Prostate gland (tissue), 2 donors: Measurements from ENCODE around the gene USP17L13. TPM values are rescaled to one million over a fixed set of nuclear protein-coding genes. Genes with fewer than 3 reads are reported as not detected.
"Not testable (repeated sequence)": the region's sequence is repeated elsewhere in the genome, so short reads cannot be mapped to it uniquely, and the experiment has no call there.

Experiments
- DNase-seq: peaks from one replicate; pipeline ENCODE4 v3.0.0-alpha.2; 2019; ENCODE audit warnings: low spot score
- H3K27ac ChIP-seq, 2 donors: fragments of 200-600 bp; sonication (generic); 2 replicates each; pipeline ENCODE4 v1.5.1; 2017 to 2019
- H3K27me3 ChIP-seq: fragments of 200-600 bp; sonication (generic); replicated peaks from 2 replicates; pipeline ENCODE4 v1.5.1; 2019; ENCODE audit not compliant: insufficient read depth
- H3K36me3 ChIP-seq, 2 donors: fragments of 200-600 bp; sonication (generic); 1 replicate in 1 of 2; 2 replicates in 1 of 2; pipeline versions ENCODE4 v1.5.1 to v1.8.1; 2017 to 2019
- H3K4me1 ChIP-seq: fragments of 200-600 bp; sonication (generic); replicated peaks from 2 replicates; pipeline ENCODE4 v1.5.1; 2019
- H3K4me3 ChIP-seq, 2 donors: fragments of 200-600 bp; sonication (generic); 2 replicates each; pipeline ENCODE4 v1.5.1; 2017 to 2019
- H3K9me3 ChIP-seq: fragments of 200-600 bp; sonication (generic); 2 replicates; pipeline ENCODE4 v1.5.1; 2017
- WGBS: methylation state at CpG from one replicate; pipeline ENCODE4 v1.1.5; 2018; 5-methylcytosine and 5-hydroxymethylcytosine counted together
- intact Hi-C: fragments of 100-400 bp; cut with DNase I; formaldehyde crosslinking; loops from one replicate; pipeline ENCODE4 v1.14.2; 2022
- total RNA-seq, 2 donors: library from RNA; depleted of rRNA; stranded (reverse); fragments of >200 nt; gene quantifications; one replicate each; pipeline ENCODE4 v1.1.0, GENCODE V29; 2016

Gene USP17L13
- total RNA-seq, 2 donors from 2014 or later, result not detected

- intact Hi-C loops, H3K27ac ChIP-seq, H3K27me3 ChIP-seq, H3K4me3 ChIP-seq, H3K4me1 ChIP-seq, H3K36me3 ChIP-seq, H3K9me3 ChIP-seq, DNase-seq: not testable (repeated sequence)
- WGBS, result no CpG with 5 or more reads among the region's 13 CpGs
Observed at GRCh38 chr4:9262572-9262971, 37.9 kb downstream of the USP17L13 start, which contains the start of gene USP17L21. Gene USP17L21, plus strand, starts transcription at chr4:9262872. Its CDS starts 0 bp downstream, at chr4:9262872.

- no CpG with 5 or more reads among the region's 15 CpGs for WGBS
- H3K9me3 ChIP-seq, H3K4me3 ChIP-seq, H3K27ac ChIP-seq, H3K4me1 ChIP-seq, H3K36me3 ChIP-seq, intact Hi-C loops, H3K27me3 ChIP-seq, DNase-seq: not testable (repeated sequence)
Observed at GRCh38 chr4:9267319-9267718, 42.6 kb downstream of the USP17L13 start, which contains the start of gene USP17L22. Gene USP17L22, plus strand, starts transcription at chr4:9267619. Its CDS starts 0 bp downstream, at chr4:9267619.

- H3K4me1 ChIP-seq, H3K9me3 ChIP-seq, H3K27ac ChIP-seq, H3K36me3 ChIP-seq, H3K4me3 ChIP-seq, intact Hi-C loops, H3K27me3 ChIP-seq: not testable (repeated sequence)
- WGBS, result 92% methylated on average over 8 of the region's 10 CpGs
- DNase-seq, result peak; percentile 70
Observed at GRCh38 chr4:9271719-9272118, 47.0 kb downstream of the USP17L13 start.

Other genes with a start within 250 kb of the USP17L13 start
- not detected for gene FAM90A26, start 54.5 kb upstream of the USP17L13 start, total RNA-seq
- gene USP17L10, start 14.2 kb upstream of the USP17L13 start, total RNA-seq, result not detected
- not detected for gene USP17L11, start 9.5 kb upstream of the USP17L13 start, total RNA-seq
- gene USP17L12, start 4.7 kb upstream of the USP17L13 start, total RNA-seq, result not detected
- not detected for gene USP17L15, start 9.5 kb downstream of the USP17L13 start, total RNA-seq
- not detected for gene USP17L17, start 19.0 kb downstream of the USP17L13 start, total RNA-seq
- not detected for gene USP17L18, start 23.7 kb downstream of the USP17L13 start, total RNA-seq
- gene USP17L19, start 28.5 kb downstream of the USP17L13 start, total RNA-seq, result not detected
- gene USP17L20, start 33.2 kb downstream of the USP17L13 start, total RNA-seq, result not detected
- gene USP17L21, start 38.0 kb downstream of the USP17L13 start, total RNA-seq, result not detected
- not detected for gene USP17L22, start 42.7 kb downstream of the USP17L13 start, total RNA-seq
- not detected for gene USP17L24, start 100.3 kb downstream of the USP17L13 start, total RNA-seq
- not detected for gene USP17L25, start 105.0 kb downstream of the USP17L13 start, total RNA-seq
- not detected for gene USP17L26, start 109.8 kb downstream of the USP17L13 start, total RNA-seq
- not detected for gene USP17L5, start 114.5 kb downstream of the USP17L13 start, total RNA-seq
- gene USP17L27, start 119.3 kb downstream of the USP17L13 start, total RNA-seq, result not detected
- not detected for gene USP17L28, start 124.0 kb downstream of the USP17L13 start, total RNA-seq
- not detected for gene USP17L29, start 128.7 kb downstream of the USP17L13 start, total RNA-seq
- gene USP17L30, start 138.2 kb downstream of the USP17L13 start, total RNA-seq, result not detected
- not detected for gene DEFB131A, start 219.5 kb downstream of the USP17L13 start, total RNA-seq